Frontal cortex (tissue), 4 donors: Measurements from ENCODE around the gene PLCB3. TPM values are rescaled to one million over a fixed set of nuclear protein-coding genes. Genes with fewer than 3 reads are reported as not detected.
"Not testable (repeated sequence)": the region's sequence is repeated elsewhere in the genome, so short reads cannot be mapped to it uniquely, and the experiment has no call there.

ENCODE experiments used
- DNase-seq, 2 donors: peaks; one replicate each; pipeline ENCODE4 v3.0.0; 2012; ENCODE audit warnings: low spot score in 2 of 2
- FAIRE-seq: peaks from 2 replicates; lab custom pipeline; 2012; peaks lifted over from hg19 to GRCh38; lab: Jason Lieb, UNC
- total RNA-seq: library from RNA; depleted of rRNA; stranded (reverse); fragments of >200 nt; gene quantifications from one replicate; pipeline ENCODE4 v1.2.3, GENCODE V29; 2014
- donor health status: control.
- donor health status: control.
- donor health status: control.

Gene PLCB3
- total RNA-seq, 1 donor from 2014 or later = 4.9 TPM

DNA sequence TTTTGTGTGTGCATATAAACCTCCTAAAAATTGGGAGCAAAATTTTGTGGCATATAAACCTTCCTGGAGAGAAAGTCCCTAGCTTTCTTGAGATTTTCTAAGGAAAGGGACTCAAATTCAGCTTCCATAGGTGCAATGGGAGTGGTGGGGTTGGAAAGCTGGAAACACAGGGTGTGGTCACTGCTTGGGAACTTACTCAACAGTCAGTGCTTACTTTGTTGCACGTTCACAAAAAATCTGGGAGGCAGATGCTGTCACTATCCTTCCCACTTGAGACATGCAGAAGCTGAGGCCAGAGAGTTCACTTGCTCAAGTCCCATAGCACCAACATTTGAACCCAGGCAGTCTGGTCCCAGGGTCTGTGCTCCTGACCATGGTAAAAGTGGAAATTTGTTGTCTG, 44.9 kb downstream of the PLCB3 start:
- no peak for FAIRE-seq

DNA sequence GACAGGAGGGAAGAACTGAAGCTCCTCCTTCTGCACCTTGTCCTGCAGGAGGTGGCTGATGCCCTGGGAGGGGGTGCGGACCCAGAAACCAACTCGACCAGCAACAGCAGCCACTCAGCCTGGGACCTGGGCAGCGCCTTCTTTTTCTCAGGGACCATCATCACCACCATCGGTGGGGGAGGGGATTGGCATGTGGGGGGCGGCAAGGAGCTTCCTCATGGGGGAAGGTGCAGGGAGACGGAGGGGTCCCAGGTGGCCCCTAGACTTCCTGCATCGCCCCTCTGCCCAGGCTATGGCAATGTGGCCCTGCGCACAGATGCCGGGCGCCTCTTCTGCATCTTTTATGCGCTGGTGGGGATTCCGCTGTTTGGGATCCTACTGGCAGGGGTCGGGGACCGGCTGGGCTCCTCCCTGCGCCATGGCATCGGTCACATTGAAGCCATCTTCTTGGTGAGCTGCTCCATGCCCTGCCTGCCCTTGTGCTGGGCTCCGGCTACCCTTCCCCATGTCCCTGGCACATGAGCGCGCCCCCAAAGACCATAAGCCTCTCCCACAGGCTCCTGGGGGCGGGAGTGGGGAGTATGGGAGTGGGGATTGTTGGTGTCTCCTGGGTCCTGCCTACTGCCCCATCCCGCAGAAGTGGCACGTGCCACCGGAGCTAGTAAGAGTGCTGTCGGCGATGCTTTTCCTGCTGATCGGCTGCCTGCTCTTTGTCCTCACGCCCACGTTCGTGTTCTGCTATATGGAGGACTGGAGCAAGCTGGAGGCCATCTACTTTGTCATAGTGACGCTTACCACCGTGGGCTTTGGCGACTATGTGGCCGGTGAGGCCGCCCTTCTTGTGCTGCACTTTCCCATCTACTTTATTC, 45.7 kb downstream of the PLCB3 start:
- no peak for FAIRE-seq
- no peak for DNase-seq

More for the DNA sequence above, 44.9 kb downstream of the PLCB3 start:
- DNase-seq = no peak

DNA sequence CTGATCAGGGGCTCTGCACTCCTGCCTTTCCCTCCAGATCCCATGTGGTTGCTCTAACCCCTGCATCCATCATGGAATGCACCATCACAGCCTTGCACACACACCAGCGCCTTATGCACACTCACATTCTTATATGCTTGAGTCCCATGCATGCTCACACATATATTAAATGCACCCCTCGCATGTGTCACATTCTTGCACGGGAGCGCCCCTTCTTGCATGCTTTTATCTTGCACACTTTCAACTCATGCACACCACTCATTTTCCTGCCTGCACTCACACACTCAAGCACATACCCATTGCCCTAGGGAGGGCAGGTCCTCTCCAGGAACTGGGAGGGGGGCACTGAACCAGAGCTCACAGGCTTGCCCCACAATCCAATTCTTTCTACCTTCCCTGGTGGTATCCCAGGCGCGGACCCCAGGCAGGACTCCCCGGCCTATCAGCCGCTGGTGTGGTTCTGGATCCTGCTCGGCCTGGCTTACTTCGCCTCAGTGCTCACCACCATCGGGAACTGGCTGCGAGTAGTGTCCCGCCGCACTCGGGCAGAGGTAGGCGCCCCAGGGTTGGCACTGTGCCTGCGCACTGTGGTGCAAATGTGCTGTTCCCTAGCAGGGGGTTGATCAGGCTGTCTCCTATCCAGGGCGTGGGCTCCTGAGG, 46.5 kb downstream of the PLCB3 start:
- FAIRE-seq (no peak), DNase-seq (no peak)

DNA sequence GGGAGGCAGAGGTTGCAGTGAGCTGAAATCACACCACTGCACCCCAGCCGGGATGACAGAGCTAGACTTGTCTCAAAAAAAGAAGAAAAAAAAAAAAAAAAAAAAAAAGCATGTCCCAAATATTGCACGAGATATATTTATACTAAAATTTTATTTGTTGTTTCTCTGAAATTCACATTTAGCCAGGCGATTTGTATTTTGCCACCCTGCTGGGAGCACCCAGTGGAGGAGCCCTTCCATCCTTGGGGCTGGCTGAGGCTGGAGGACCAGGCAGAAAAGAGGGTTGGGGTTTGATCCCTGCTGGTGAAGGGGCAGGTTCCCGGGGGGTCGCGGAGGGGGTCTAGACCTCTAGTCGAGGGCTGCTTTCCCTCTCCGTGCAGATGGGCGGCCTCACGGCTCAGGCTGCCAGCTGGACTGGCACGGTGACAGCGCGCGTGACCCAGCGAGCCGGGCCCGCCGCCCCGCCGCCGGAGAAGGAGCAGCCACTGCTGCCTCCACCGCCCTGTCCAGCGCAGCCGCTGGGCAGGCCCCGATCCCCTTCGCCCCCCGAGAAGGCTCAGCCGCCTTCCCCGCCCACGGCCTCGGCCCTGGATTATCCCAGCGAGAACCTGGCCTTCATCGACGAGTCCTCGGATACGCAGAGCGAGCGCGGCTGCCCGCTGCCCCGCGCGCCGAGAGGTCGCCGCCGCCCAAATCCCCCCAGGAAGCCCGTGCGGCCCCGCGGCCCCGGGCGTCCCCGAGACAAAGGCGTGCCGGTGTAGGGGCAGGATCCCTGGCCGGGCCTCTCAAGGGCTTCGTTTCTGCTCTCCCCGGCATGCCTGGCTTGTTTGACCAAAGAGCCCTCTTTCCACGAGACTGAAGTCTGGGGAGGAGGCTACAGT, 47.9 kb downstream of the PLCB3 start:
- FAIRE-seq (no peak), DNase-seq (peak; percentile 73 to 85)

DNA sequence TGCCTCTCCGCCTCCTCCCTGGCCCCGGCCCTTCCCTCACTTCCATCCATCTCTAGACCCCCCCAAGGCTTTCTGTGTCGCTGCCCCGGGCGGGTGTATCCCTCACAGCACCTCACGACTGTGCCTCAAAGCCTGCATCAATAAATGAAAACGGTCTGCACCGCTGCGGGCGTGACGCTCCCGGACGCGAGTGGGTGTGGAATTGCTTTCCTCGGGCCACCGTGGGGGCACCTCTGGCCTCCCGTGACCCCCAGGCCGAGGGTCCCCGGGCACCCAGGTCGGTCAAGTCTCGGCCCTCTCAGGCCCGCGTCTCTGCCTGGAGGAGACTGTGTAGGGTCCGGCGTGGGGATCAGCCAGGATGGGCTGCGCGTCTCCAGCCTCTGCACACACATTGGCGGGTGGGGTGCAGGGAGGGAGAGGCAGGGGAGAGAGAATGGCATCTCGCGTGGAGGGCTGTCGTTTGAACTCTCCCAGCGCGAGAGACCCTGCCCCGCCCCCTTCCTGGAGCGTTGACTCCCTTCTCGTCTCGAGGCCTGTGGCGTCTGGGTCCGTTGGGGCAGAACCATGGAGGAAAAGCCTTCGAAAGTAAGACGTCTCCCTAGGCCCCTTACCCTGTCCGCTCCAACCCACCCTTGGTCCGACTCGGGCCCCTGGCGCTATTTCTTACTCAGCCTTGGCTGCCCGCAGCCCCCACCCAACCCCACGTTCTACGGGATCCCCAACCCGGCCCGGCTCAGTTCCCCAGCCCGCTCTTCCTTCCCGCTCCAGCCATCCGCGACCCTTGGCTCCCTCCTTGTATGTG, 48.7 kb downstream of the PLCB3 start, which contains the start of gene CATSPERZ:
Gene CATSPERZ, plus strand, starts transcription at position 512 of the 802 bp plus-strand sequence. Its CDS starts 53 bp downstream, at position 565.
- no peak for DNase-seq
- no peak for FAIRE-seq

DNA sequence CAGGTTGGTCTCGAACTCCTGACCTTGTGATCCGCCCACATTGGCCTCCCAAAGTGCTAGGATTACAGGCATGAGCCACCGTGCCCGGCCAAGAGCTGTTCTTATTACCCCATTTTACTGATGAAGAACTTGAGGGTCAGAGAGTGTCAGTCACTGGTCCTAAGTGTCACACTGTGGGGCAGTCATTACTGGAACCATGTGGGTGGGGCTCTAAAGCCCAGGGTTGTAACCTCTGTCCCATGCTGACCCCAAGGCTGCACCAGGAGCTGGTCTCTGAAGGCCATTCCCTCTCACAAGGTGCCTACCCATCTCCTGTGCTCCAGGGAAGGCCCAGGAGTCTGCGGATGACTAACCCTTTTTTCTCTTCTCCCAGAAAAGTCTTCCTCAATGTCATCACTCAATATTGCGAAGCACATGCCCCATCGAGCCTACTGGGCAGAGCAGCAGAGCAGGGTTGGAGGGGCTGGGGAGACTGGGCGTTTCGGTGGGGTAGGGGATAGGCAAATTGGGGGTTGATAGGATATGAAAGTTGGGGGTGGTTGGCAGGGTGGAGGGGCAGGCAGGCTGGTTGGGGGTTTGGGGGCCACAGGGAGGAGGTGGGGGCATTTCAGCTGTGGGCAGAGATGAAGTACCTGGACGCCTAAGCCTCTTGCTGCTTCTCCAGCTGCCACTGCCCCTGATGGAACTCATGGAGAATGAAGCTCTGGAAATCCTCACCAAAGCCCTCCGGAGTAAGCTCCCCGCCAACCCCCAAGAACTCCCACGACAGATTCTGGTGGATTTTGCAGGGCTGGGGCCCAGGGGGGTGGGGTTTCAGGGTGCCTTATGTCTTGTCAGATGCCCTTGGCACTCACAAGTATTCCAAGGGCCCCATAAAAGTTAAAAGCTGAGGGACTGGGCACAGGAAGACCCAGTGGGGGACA, 52.0 kb downstream of the PLCB3 start:
- FAIRE-seq = no peak
- DNase-seq = no peak

DNA sequence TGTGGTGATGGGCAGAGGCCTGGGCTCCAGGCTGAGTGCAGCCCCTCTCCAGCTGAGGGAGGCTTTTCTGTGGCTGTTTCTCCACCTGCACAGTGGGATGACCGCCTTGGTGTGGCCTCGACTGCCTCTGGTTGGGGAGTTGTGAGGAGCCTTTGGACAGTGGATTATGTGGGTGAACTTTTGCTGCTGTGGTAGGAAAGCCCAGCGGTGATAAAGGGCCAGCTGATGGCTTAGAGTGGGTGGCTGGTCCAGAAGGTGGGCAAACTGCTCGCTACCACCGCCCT, 52.6 kb downstream of the PLCB3 start:
- FAIRE-seq (no peak), DNase-seq (no peak)

DNA sequence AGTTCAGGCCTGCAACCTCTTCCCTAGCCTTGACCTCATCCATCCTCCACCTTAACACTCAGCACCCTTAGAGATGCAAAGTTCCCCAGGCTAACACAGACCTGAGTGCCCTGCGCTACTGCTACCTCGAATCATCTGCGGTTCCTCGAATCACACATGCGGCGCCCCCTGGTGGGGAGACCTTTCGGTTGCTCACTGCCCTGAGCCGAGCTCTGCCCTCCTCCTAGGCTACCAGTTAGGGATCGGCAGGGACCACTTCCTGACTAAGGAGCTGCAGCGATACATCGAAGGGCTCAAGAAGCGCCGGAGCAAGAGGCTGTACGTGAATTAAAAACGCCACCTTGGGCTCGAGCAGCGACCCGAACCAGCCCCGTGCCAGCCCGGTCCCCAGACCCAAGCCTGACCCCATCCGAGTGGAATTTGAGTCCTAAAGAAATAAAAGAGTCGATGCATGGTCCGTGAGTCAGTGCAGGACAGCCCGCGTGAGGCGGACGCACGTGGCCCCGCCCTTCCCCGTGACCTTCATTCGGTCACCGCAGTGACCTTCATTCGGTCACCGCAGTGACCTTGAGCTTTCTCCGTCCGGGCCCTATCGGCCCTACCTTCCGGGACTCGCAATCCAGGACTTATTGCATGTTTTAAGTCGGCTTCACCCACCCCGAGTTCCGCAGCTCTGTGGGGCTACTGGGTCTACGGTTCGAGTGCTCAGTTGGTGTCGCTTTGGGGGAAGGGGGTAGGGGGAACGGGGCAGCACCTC, 53.2 kb downstream of the PLCB3 start:
- DNase-seq (peak; percentile 81), FAIRE-seq (no peak)

DNA sequence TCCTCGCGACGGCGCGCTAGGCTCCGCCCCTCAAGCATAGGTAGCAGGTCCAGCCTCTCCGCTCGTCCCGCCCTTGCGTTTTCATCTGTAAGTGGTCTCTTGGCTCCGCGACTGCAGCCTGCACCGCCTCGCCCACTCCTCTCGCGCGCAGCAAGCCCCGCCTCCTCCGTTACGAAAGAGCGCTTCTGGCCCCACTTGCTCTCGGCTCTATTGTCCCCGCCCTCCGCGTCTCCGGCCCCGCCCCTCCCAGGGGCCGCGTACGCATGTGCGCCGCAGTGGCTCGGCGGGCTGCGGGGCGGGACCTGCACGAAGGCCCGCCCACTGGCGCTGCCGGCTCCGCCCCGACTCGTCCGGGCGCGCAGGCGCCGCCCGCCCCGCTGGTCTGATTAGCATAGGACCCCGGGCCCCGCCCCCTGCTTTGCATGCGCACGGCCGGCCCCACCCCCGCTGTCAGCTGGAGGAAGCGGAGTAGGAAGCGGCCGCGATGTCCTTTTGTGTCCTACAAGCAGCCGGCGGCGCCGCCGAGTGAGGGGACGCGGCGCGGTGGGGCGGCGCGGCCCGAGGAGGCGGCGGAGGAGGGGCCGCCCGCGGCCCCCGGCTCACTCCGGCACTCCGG, 53.9 kb downstream of the PLCB3 start, which contains the start of gene ESRRA:
Gene ESRRA, plus strand, starts transcription at position 450 of the 616 bp plus-strand sequence. CDS start 1,656 bp downstream, outside the sequence.
- FAIRE-seq (no peak), DNase-seq (peak; percentile 100)

DNA sequence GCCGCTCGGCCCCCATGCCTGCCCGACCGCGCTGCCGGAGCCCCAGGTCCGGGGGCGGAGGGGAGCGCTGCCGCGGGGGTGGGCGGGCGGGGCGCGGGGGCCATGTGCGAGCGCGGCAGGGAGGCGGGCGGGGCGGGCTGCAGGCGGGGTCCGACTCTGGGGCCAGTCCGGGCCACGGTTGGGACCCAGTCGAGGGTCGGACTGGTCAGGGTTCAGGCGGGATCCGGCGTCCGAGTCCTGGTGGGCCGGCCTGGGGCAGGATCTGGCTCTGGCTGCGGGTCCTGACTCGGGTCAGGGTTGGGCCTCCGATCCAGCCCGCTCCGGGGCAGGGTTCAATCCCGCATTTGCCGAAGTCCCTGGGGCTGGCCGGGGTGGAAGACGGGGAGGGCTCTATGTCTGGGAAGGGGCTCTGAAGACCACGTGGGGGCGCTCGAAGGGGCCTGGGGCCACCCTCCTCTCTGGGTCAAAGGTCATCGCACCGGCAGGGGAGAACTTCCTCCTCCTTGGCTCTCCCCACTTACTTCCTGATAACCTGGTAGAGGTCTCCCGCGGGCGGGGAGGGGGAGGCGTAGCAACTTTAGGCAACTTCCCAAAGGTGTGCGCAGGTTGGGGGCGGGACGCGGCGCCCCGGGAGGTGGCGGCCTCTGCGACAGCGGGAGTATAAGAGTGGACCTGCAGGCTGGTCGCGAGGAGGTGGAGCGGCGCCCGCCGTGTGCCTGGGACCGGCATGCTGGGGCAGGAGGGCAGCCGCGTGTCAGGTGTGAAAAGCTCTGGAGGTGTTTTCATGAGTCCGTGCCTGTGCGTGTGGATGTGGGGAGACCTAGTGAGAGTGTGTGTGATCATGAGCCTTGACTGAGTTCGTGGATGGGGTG, 54.6 kb downstream of the PLCB3 start:
- DNase-seq = no peak
- no peak for FAIRE-seq

DNA sequence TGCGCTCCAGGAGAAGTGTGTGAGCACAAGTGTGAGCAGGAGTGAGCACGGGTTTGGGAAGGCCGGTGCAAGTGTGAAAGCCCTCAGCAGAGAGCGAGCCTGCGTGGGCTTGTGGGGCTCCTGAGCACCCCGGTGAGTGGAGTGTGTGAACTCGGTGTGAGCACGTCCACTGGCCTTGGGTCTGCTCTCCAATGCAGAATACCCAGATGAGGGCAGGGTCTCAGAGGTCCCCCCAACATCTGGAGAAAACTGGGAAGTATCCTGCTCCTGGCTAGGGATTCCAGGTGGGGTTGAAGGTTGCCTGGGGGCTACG, 55.2 kb downstream of the PLCB3 start:
- FAIRE-seq = no peak
- no peak for DNase-seq

DNA sequence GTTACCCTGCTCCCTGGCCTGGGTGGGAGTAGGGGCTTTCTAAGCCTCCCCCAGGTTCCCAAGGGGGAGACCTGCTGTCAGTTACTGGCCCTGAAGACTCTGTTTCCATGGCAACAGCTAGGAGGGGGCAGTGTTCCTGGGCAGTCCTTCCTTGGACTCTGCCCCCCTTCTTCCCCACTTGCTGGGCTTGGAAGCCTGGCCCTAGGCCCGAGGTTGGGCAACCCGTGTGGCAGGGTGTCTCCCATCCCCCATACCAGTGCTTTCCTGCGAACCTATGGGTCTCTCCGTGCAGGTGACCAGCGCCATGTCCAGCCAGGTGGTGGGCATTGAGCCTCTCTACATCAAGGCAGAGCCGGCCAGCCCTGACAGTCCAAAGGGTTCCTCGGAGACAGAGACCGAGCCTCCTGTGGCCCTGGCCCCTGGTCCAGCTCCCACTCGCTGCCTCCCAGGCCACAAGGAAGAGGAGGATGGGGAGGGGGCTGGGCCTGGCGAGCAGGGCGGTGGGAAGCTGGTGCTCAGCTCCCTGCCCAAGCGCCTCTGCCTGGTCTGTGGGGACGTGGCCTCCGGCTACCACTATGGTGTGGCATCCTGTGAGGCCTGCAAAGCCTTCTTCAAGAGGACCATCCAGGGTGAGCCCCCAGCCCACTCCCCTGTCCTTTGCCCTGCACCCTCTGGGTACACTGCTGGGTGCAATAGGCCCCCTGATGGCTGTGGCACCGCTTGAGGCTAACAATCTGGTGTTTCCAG, 55.7 kb downstream of the PLCB3 start:
- DNase-seq = no peak
- no peak for FAIRE-seq

DNA sequence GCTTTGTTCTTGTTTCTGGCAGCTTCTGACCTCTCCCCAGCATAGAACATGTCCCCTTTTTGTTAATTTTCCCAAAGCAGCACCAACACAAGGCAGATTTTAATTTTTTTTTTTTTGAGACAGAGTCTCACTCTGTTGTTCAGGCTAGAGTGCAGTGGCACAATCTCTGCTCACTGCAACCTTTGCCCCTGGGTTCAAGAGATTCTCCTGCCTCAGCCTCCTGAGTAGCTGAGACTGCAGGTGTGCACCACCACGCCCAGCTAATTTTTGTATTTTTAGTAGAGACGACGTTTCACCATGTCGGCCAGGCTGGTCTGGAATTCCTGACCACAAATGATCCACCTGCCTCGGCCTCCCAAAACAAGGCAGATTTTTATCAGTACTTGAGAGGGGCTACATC, 56.5 kb downstream of the PLCB3 start:
- not testable (repeated sequence) for FAIRE-seq, DNase-seq

DNA sequence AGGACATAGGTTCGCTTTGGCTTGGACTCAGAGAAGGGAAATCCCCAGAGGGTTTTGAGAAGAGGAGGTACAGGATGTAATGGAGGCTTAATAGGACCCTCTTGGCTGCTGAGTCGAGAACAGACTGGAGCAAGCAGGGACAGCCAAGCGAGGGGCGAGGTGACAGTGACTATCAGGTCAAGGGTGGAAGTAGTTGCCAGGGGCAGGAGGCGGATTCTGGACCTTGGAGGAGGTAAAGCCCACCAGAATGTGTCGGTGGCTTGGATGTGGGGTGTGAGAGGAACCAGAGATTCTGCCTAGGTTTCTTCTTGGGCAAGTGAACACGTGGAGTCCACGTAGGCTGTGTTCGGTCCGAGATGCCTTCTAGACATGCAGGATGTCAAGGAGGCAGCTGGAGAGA, 61.6 kb downstream of the PLCB3 start:
- FAIRE-seq (no peak), DNase-seq (no peak)

DNA sequence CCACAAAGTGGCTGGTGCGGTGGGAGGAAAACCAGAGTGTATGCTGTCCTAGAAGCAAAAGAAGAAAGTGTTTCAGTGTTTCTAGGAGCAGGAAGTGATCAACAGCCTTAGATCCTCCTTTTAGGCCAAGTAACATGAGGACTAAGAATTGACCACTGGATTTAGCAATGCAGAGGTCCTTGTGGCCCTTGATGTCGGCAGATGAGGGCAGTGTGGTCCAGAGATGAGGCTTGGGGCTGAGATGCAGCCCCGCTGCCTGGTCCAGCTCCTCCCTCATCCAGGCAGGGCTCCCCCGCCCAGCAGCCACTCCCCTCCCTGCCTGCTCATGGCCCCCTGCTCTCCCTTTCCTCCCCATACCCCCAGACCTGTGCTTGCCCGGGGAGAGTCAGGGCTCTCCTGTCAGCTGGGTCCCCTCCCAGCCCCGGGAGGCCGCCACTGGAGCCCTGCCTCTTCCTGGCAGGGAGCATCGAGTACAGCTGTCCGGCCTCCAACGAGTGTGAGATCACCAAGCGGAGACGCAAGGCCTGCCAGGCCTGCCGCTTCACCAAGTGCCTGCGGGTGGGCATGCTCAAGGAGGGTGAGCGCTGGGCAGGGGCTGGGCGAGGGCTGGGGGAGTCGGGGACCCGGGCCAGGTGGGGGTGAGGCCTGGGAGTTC, 62.3 kb downstream of the PLCB3 start:
- FAIRE-seq (no peak), DNase-seq (no peak)
